ENCODE results near the gene PPM1N.

The PPM1N gene

DNA sequence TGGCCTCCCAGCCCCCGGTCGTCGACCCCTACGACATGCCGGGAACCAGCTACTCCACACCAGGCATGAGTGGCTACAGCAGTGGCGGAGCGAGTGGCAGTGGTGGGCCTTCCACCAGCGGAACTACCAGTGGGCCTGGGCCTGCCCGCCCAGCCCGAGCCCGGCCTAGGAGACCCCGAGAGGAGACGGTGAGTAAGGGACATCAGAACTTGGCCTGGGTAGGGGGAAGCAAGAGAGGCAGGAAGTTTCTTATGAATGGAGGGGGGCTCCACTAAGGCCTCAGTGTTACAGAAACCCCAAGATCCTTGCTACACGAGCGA is 27.5 kb upstream of the PPM1N start:
- DNase-seq (ENCODE audit: low spot score) = peak; percentile 9

DNA sequence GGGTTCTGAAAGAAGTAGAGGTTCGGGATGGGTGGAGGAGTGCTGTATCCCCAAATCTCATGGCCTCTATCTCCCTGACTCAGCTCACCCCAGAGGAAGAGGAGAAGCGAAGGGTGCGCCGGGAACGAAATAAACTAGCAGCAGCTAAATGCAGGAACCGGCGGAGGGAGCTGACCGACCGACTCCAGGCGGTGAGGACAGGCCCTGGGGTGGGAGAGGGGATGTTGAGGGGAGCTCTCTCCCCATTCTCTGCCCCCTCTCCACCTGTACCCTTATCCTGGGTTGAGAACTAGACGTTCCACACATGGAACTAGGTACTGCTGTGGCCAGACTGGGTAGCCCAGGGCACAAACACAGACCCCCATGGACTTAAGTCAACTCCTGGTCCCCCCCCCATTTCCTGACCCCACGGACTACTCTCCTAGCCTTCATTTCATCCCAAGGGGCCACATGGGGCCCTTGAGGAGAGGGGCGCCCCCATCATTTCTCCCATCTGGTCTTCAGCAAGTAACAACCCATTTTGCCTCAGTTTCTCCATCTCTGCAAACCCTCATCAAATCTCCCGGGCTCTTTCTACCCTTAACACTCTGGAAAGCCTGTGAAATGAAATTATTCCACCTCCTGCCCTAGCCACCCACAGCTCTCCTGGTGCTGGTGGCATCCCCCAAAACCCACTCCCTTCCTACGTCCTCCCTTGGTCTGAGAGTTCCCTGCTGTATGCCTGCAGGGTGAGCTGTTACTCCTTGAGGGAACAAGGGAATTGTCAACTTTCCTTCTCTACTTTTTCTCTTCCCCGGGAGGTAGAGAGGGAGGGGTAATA is 26.9 kb upstream of the PPM1N start:
- peak; percentile 6 for DNase-seq (ENCODE audit: low spot score)

- peak; percentile 6 for DNase-seq (ENCODE audit: low spot score)
Observed at GRCh38 chr19:45471931-45472562, 26.2 kb upstream of the PPM1N start.

DNA sequence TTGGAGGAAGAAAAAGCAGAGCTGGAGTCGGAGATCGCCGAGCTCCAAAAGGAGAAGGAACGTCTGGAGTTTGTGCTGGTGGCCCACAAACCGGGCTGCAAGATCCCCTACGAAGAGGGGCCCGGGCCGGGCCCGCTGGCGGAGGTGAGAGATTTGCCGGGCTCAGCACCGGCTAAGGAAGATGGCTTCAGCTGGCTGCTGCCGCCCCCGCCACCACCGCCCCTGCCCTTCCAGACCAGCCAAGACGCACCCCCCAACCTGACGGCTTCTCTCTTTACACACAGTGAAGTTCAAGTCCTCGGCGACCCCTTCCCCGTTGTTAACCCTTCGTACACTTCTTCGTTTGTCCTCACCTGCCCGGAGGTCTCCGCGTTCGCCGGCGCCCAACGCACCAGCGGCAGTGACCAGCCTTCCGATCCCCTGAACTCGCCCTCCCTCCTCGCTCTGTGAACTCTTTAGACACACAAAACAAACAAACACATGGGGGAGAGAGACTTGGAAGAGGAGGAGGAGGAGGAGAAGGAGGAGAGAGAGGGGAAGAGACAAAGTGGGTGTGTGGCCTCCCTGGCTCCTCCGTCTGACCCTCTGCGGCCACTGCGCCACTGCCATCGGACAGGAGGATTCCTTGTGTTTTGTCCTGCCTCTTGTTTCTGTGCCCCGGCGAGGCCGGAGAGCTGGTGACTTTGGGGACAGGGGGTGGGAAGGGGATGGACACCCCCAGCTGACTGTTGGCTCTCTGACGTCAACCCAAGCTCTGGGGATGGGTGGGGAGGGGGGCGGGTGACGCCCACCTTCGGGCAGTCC is 25.5 kb upstream of the PPM1N start:
- DNase-seq (ENCODE audit: low spot score) = peak; percentile 11

GRCh38 chr19:45473367-45473681 is 24.9 kb upstream of the PPM1N start:
- DNase-seq (ENCODE audit: low spot score) = peak; percentile 12

- no peak for DNase-seq (ENCODE audit: low spot score)
Observed at GRCh38 chr19:45473682-45474605, 24.3 kb upstream of the PPM1N start.

- DNase-seq (ENCODE audit: low spot score) = no peak
Observed at GRCh38 chr19:45474606-45475521, 23.4 kb upstream of the PPM1N start.

GRCh38 chr19:45475537-45476291 is 22.5 kb upstream of the PPM1N start:
- no peak for DNase-seq (ENCODE audit: low spot score)

- DNase-seq (ENCODE audit: low spot score) = peak; percentile 4
Observed at GRCh38 chr19:45476304-45476703, 21.9 kb upstream of the PPM1N start.

DNA sequence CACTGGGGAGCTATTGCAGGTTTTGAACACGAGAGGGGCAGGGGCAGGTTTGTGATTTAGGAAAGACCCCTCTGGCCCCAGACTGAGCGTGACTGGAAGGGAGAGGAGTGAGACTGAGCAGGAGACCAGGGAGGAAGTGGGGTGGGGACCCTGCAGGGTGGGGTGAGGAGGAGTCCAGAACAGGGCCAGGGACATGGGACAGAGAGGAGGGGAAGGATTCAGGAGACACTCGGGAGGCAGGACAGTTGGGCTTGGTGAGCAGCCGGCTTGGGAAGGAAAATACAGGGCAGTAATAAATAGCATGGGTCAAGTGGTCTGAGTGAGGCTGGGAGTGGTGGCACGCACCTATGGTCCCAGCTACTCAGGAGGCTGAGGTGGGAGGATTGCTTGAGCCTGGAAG is 21.1 kb upstream of the PPM1N start:
- DNase-seq (ENCODE audit: low spot score) = no peak

GRCh38 chr19:45477713-45478453 is 20.4 kb upstream of the PPM1N start:
- peak; percentile 6 for DNase-seq (ENCODE audit: low spot score)

GRCh38 chr19:45478454-45479238 is 19.6 kb upstream of the PPM1N start:
- DNase-seq (ENCODE audit: low spot score) = peak; percentile 93

DNA sequence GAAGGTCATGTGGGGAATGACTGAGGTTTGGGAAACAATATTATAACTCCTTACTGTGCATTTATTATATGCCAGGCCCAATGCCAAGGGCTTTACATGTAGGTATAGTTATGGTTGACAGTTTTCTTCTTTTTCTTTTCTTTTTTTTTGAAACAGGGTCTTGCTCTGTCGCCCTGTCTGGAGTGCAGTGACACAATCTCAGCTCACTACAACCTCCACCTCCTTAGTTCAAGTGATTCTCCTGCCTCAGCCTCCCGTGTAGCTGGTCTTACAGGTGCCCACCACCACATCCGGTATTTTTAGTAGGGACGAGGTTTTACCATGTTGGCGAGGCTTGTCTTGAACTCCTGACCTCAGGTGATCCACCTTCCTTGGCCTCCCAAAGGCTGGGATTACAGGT is 15.2 kb upstream of the PPM1N start:
- no peak for DNase-seq (ENCODE audit: low spot score)

DNA sequence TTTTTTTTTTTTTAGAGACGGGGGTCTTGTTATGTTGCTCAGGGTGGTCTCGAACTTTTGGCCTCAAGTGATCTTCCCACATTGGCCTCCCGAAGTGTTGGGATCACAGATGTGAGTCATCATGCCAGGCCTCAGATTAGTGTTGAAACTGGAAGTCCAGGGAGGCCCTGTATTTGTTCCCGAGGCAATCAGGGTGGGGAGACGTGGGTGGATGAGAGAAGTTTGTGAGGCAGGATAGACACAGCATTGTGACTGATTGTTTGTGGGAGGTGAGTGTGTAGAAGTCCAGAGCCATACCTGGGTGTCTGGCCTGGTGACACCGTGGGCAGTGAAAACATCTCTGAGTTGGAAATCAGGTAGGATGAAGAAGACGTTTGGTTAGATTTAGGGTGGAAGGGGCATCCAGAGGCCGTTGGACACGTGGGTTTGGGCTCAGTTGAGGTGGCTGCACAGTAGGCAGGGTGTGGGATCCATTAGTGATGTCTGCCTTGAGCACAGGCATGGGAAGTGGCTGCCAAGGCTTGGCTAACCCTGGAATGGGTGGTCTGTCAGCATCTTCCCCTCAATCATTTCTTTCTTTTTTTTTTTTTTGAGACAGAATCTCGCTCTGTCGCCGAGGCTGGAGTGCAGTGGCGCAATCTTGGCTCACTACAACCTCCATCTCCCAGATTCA is 13.8 kb upstream of the PPM1N start:
- no peak for DNase-seq (ENCODE audit: low spot score)

- DNase-seq (ENCODE audit: low spot score) = peak; percentile 98
Observed at GRCh38 chr19:45485305-45486077, 12.8 kb upstream of the PPM1N start.

DNA sequence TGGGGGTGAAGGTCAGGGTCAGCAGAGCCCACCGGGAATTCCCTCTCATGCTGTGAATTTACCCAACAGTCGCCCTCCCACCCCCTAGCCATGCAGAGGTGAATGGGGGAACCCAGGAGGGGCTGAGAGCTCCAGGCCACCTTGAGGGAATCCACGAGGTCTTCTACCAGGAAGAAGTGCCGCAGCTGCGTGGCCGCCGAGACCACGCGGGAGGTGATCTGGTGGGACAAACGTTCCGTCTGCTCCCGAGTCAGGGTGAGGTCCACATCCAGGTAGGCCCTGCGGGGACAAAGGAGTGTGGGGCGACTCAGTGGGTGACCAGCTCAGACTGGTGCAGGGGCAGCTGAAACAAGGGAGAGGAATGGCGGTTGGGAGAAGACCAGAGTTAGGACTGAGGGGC is 9.5 kb upstream of the PPM1N start:
- DNase-seq (ENCODE audit: low spot score) = no peak

- no peak for DNase-seq (ENCODE audit: low spot score)
Observed at GRCh38 chr19:45489216-45489855, 8.9 kb upstream of the PPM1N start.

Measured in hematopoietic multipotent progenitor cell treated with erythropoietin and hydrocortisone succinate and interleukin-3 and kit ligand, for 17 days (in vitro differentiated cells).